DMS79 (cell line): Measurements from ENCODE around the gene TECTB.
"Not testable (repeated sequence)": the region's sequence is repeated elsewhere in the genome, so short reads cannot be mapped to it uniquely, and the experiment has no call there.

ENCODE experiments used
- DNase-seq: peaks from one replicate; lab custom pipeline; 2025; lab: John Stamatoyannopoulos, UW

TECTB gene

GRCh38 chr10:112283100-112283499 is at the start of gene TECTB:
Gene TECTB (plus strand): TSS chr10:112283400. CDS start chr10:112283735, 335 bp downstream.
- DNase-seq, result no peak

- no peak for DNase-seq
Observed at GRCh38 chr10:112235141-112235540, 48.1 kb upstream of the TECTB start.

- DNase-seq, result no peak
Observed at GRCh38 chr10:112235920-112236319, 47.3 kb upstream of the TECTB start.

- no peak for DNase-seq
Observed at GRCh38 chr10:112236486-112236885, 46.7 kb upstream of the TECTB start.

- no peak for DNase-seq
Observed at GRCh38 chr10:112239347-112239746, 43.9 kb upstream of the TECTB start.

- DNase-seq, result no peak
Observed at GRCh38 chr10:112240441-112240840, 42.8 kb upstream of the TECTB start.

- DNase-seq, result no peak
Observed at GRCh38 chr10:112241651-112242341, 41.4 kb upstream of the TECTB start.

- no peak for DNase-seq
Observed at GRCh38 chr10:112242769-112243168, 40.4 kb upstream of the TECTB start.

- DNase-seq, result no peak
Observed at GRCh38 chr10:112243713-112244112, 39.5 kb upstream of the TECTB start.

- DNase-seq, result no peak
Observed at GRCh38 chr10:112244197-112244596, 39.0 kb upstream of the TECTB start.

GRCh38 chr10:112247791-112248190 is 35.4 kb upstream of the TECTB start:
- no peak for DNase-seq

- DNase-seq, result no peak
Observed at GRCh38 chr10:112248584-112249295, 34.5 kb upstream of the TECTB start.

GRCh38 chr10:112249722-112250121 is 33.5 kb upstream of the TECTB start:
- DNase-seq, result no peak

GRCh38 chr10:112250555-112250954 is 32.6 kb upstream of the TECTB start:
- DNase-seq, result no peak

- not testable (repeated sequence) for DNase-seq
Observed at GRCh38 chr10:112251238-112251637, 32.0 kb upstream of the TECTB start.

GRCh38 chr10:112258407-112258806 is 24.8 kb upstream of the TECTB start:
- no peak for DNase-seq

GRCh38 chr10:112259688-112260087 is 23.5 kb upstream of the TECTB start:
- DNase-seq, result no peak

- DNase-seq, result no peak
Observed at GRCh38 chr10:112260831-112261230, 22.4 kb upstream of the TECTB start.

- no peak for DNase-seq
Observed at GRCh38 chr10:112261281-112261822, 21.8 kb upstream of the TECTB start.

GRCh38 chr10:112262546-112262945 is 20.7 kb upstream of the TECTB start:
- DNase-seq, result no peak

- DNase-seq, result no peak
Observed at GRCh38 chr10:112265745-112266144, 17.5 kb upstream of the TECTB start.

- DNase-seq, result no peak
Observed at GRCh38 chr10:112269266-112269665, 13.9 kb upstream of the TECTB start.

GRCh38 chr10:112271982-112272381 is 11.2 kb upstream of the TECTB start:
- no peak for DNase-seq
